ENCODE data around the gene EFCAB6. TPM values are rescaled to one million over a fixed set of nuclear protein-coding genes. Genes with fewer than 3 reads are reported as not detected.

Gene EFCAB6
- total RNA-seq, 4 donors from 2014 or later, result 0.68 to 3.7 (median 0.80) TPM; not detected in 1

GRCh38 chr22:43490311-43490710, 321.8 kb downstream of the EFCAB6 start:
- WGBS, 2 donors (ENCODE audit: low coverage in 1 of 2), result 82% methylated on average over 7 of the region's 7 CpGs; no CpG with 5 or more reads in 1 of the 2 donors
- TF ChIP-seq CTCF (IDR thresholded peaks at IDR 0.05) (no peak), EP300 (IDR thresholded peaks at IDR 0.05; ENCODE audit: low read depth) (no peak), POLR2AphosphoS5 (IDR thresholded peaks at IDR 0.05) (no peak), POLR2A (IDR thresholded peaks at IDR 0.05) (no peak)
- intact Hi-C loops (cut with DNase I; ENCODE audit: low total_unique reads) (no loop called here), in situ Hi-C loops (cut with MboI; ENCODE audit: low pct_ligation_motif_present in 1 of 4, low pct_unique_long_range_greater_than_20kb in 1 of 4, low sequenced_read_pairs in 3 of 4) (no loop called here)
- Histone ChIP-seq H3K27ac (no peak overlapping the region), H3K9me3 (no peaks in the 10 kb centered on the region), H3K4me3 (no peak overlapping the region), H3K36me3 (no peaks in the 10 kb centered on the region), H3K27me3 (no peaks in the 10 kb centered on the region), H3K4me1 (no peaks in the 10 kb centered on the region)
- no peak for DNase-seq

- no peaks in the 10 kb centered on the region for H3K4me1 ChIP-seq
- intact Hi-C loops (cut with DNase I; ENCODE audit: low total_unique reads), result no loop called here
- DNase-seq, result no peak
- H3K36me3 ChIP-seq, result no peaks in the 10 kb centered on the region
- in situ Hi-C loops (cut with MboI; ENCODE audit: low pct_ligation_motif_present in 1 of 4, low pct_unique_long_range_greater_than_20kb in 1 of 4, low sequenced_read_pairs in 3 of 4), result no loop called here
- WGBS, 2 donors (ENCODE audit: low coverage in 1 of 2), result 73% methylated on average over 10 of the region's 10 CpGs; no CpG with 5 or more reads in 1 of the 2 donors
- TF ChIP-seq CTCF (IDR thresholded peaks at IDR 0.05) (no peak), POLR2A (IDR thresholded peaks at IDR 0.05) (no peak), POLR2AphosphoS5 (IDR thresholded peaks at IDR 0.05) (no peak), EP300 (IDR thresholded peaks at IDR 0.05; ENCODE audit: low read depth) (no peak)
- H3K27me3 ChIP-seq, result no peaks in the 10 kb centered on the region
- H3K9me3 ChIP-seq, result no peaks in the 10 kb centered on the region
- H3K27ac ChIP-seq, result no peak overlapping the region
- no peak overlapping the region for H3K4me3 ChIP-seq
Measured at GRCh38 chr22:43488937-43489336, 323.2 kb downstream of the EFCAB6 start.

DNA sequence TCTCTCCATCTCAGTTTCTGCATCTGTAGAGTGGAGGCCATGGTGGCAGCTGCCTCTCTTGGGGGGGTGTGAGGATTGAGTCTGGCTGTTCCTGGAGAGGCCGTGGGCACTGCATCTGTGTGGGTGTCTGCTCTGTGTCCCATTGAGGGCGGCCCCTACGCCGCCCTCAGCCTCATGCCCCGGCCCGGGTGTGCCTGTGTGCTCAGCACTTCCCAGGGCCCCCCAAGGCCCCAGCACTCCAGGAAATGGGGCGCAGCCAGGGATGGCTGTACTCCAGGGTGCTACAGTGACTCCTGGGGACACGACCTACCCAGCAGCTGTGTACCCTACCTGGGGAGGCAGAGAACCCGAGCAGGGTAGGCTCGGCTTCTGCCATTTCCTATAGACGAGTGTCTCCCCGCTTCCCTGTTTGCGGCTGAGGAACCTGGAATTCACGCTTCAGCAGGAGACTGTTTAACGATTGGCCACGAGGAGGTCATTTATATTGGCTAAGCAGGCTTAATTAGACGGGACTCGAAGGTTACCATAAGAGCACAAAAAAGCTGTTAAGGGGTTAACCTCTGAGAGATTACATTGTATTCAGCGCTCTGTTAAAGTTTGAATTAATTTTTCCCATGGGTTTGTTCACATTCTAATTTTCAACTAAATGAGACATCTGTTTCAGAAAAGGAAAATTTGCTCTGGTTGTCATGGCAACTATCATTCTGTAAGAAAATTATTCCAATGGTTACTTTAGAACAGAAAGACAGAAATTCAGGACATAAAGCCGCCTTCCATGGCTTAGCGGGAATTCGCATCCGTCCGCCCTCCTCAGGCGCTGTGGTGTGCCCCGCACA, 323.9 kb downstream of the EFCAB6 start:
- in situ Hi-C loops (cut with MboI; ENCODE audit: low pct_ligation_motif_present in 1 of 4, low pct_unique_long_range_greater_than_20kb in 1 of 4, low sequenced_read_pairs in 3 of 4), result no loop called here
- no peak for DNase-seq

More for the DNA sequence above, 323.9 kb downstream of the EFCAB6 start:
- Histone ChIP-seq H3K4me3 (no peak overlapping the region), H3K27ac (no peak overlapping the region), H3K9me3 (no peaks in the 10 kb centered on the region), H3K4me1 (no peaks in the 10 kb centered on the region), H3K27me3 (no peaks in the 10 kb centered on the region), H3K36me3 (no peaks in the 10 kb centered on the region)
- intact Hi-C loops (cut with DNase I; ENCODE audit: low total_unique reads), result no loop called here
- 64 to 71% methylated on average over 4 to 23 of the region's 26 CpGs for whole genome bisulfite sequencing, 2 donors (ENCODE audit: low coverage in 1 of 2)
- TF ChIP-seq CTCF (IDR thresholded peaks at IDR 0.05), result no peak
- no peak for TF ChIP-seq POLR2A (IDR thresholded peaks at IDR 0.05)
- no peak for TF ChIP-seq POLR2AphosphoS5 (IDR thresholded peaks at IDR 0.05)
- no peak for TF ChIP-seq EP300 (IDR thresholded peaks at IDR 0.05; ENCODE audit: low read depth)

Data from transverse colon (tissue), 4 donors.